HCT116 (cell line): ENCODE results near the gene CTNNA2. TPM values are rescaled to one million over a fixed set of nuclear protein-coding genes. Genes with fewer than 3 reads are reported as not detected.

Source experiments
- ATAC-seq: fragments of 200-7000 bp; cut with Tn5 transposase; 2 replicates; pipeline ENCODE4 v1.9.1; 2020; ENCODE audit warnings: mild to moderate bottlenecking, moderate library complexity
- BruUV-seq: library from RNA; stranded (reverse); fragments of 400-500 nt; replicated peaks from 2 replicates; lab custom pipeline; 2021; lab: Mats Ljungman, UMichigan
- CTCF ChIA-PET: fragments of 300-600 bp; sonication (Branson Sonifier 250); formaldehyde crosslinking; loops from one replicate; lab custom pipeline; 2021; ENCODE audit warnings: antibody characterized with exemption; lab: Charles Lee
- POLR2A ChIA-PET: fragments of 300-600, 350-600 bp; sonication (Branson Sonifier 250); formaldehyde crosslinking; loops from one replicate; lab custom pipeline; 2021; ENCODE audit warnings: antibody characterized with exemption; lab: Charles Lee
- RAD21 ChIA-PET, 2 experiments: fragments of 300-600 bp; sonication (Branson Sonifier 250); formaldehyde crosslinking; loops; one replicate each; lab custom pipeline; 2023; ENCODE audit warnings: low total read pairs in 2 of 2; ENCODE audit not compliant: uncharacterized antibody in 2 of 2, unreplicated experiment in 2 of 2, low non-redundant PET in 1 of 2; lab: Charles Lee
- DNase-seq: peaks from one replicate; pipeline ENCODE4 v3.0.0-alpha.2; 2010; ENCODE audit warnings: low read depth, low spot score
- H2AFZ ChIP-seq: fragments of 200-600 bp; shearing (Covaris generic), sonication (generic); 2 replicates; pipeline ENCODE4 v1.6.1; 2017; ENCODE audit warnings: low read depth, mixed run types, mixed read lengths, antibody characterized with exemption, low read length; ENCODE audit not compliant: poor library complexity, severe bottlenecking
- H3K27ac ChIP-seq: 2 replicates; pipeline ENCODE4 v1.5.1; 2012; ENCODE audit warnings: low read depth, low read length
- H3K27me3 ChIP-seq: fragments of 200-600 bp; sonication (generic); 2 replicates; pipeline ENCODE4 v1.6.1; 2016; ENCODE audit warnings: mixed run types, low read length, mixed read lengths; ENCODE audit not compliant: insufficient read depth
- H3K36me3 ChIP-seq, 2 experiments: fragments of 200-500 bp in 1 of 2; fragments of 200-600 bp in 1 of 2; sonication (Bioruptor generic) in 1 of 2; sonication (generic) in 1 of 2; 2 replicates each; pipeline versions ENCODE4 v1.5.1 to v1.6.1; 2014 to 2016; ENCODE audit warnings: low read length in 2 of 2, inconsistent platforms in 1 of 2, mixed read lengths in 1 of 2, mixed run types in 1 of 2; ENCODE audit not compliant: insufficient read depth in 2 of 2, control insufficient read depth in 1 of 2
- H3K4me1 ChIP-seq, 2 experiments: fragments of 200-600 bp in 1 of 2; sonication (generic) in 1 of 2; 2 replicates each; pipeline versions ENCODE4 v1.5.1 to v1.6.1; 2012 to 2017; ENCODE audit warnings: low read length in 2 of 2, inconsistent platforms in 1 of 2, mild to moderate bottlenecking in 1 of 2, mixed read lengths in 1 of 2, mixed run types in 1 of 2, moderate library complexity in 1 of 2; ENCODE audit not compliant: insufficient read depth in 2 of 2, control insufficient read depth in 1 of 2
- H3K4me2 ChIP-seq: fragments of 200-600 bp; sonication (generic); 2 replicates; pipeline ENCODE4 v1.6.1; 2017; ENCODE audit warnings: mixed run types, low read length, mixed read lengths
- H3K4me3 ChIP-seq, 2 experiments: fragments of 200-600 bp in 1 of 2; sonication (generic) in 1 of 2; replicated peaks in 1 of 2; 2 replicates each; pipeline ENCODE4 v1.5.1; 2011 to 2016; ENCODE audit warnings: low read length in 2 of 2, control low read depth in 1 of 2, low read depth in 1 of 2, mild to moderate bottlenecking in 1 of 2, mixed read lengths in 1 of 2, mixed run types in 1 of 2
- H3K79me2 ChIP-seq: fragments of 200-600 bp; sonication (generic); 2 replicates; pipeline ENCODE4 v1.6.1; 2017; ENCODE audit warnings: mild to moderate bottlenecking, mixed run types, low read length, moderate library complexity, mixed read lengths; ENCODE audit not compliant: insufficient read depth
- H3K9ac ChIP-seq: fragments of 200-600 bp; sonication (generic); 2 replicates; pipeline ENCODE4 v1.6.1; 2016; ENCODE audit warnings: low read length, mixed read lengths
- H3K9me2 ChIP-seq: fragments of 200-600 bp; sonication (generic), shearing (Covaris generic); 2 replicates; pipeline ENCODE4 v1.6.1; 2017; ENCODE audit warnings: mixed run types, mild to moderate bottlenecking, moderate library complexity; ENCODE audit not compliant: insufficient read depth
- H3K9me3 ChIP-seq, 2 experiments: fragments of 200-500 bp in 1 of 2; fragments of 200-600 bp in 1 of 2; sonication (Bioruptor generic) in 1 of 2; sonication (generic) in 1 of 2; 2 replicates each; pipeline ENCODE4 v1.6.1; 2014 to 2017; ENCODE audit warnings: low read length in 2 of 2, mixed read lengths in 2 of 2, inconsistent platforms in 1 of 2, low read depth in 1 of 2, mild to moderate bottlenecking in 1 of 2, mixed run types in 1 of 2, moderate library complexity in 1 of 2; ENCODE audit not compliant: control insufficient read depth in 1 of 2, insufficient read depth in 1 of 2
- H4K20me1 ChIP-seq: fragments of 200-600 bp; sonication (generic), shearing (Covaris generic); 2 replicates; pipeline ENCODE4 v1.6.1; 2017; ENCODE audit warnings: mixed run types, mild to moderate bottlenecking, moderate library complexity; ENCODE audit not compliant: insufficient read depth
- CBX3 ChIP-seq: IDR thresholded peaks from 2 replicates; pipeline ENCODE4 v1.6.1; 2012; ENCODE audit warnings: low read depth
- ELF1 ChIP-seq: IDR thresholded peaks from 2 replicates; pipeline ENCODE4 v1.6.1; 2012; ENCODE audit warnings: low read depth, borderline replicate concordance
- JUND ChIP-seq: IDR thresholded peaks from 2 replicates; pipeline ENCODE4 v1.6.1; 2012
- POLR2A ChIP-seq: IDR thresholded peaks from 2 replicates; pipeline ENCODE4 v1.7.0; 2011; ENCODE audit warnings: borderline replicate concordance; ENCODE audit not compliant: insufficient read depth, insufficient read length; ENCODE audit errors: extremely low read depth
- SP1 ChIP-seq: IDR thresholded peaks from 2 replicates; pipeline ENCODE4 v1.6.1; 2012; ENCODE audit warnings: low read depth
- SRF ChIP-seq: IDR thresholded peaks from 2 replicates; pipeline ENCODE4 v1.6.1; 2012; ENCODE audit warnings: low read depth
- TCF7L2 ChIP-seq: IDR thresholded peaks from 2 replicates; pipeline ENCODE4 v1.7.0; 2011; ENCODE audit warnings: borderline replicate concordance, inconsistent platforms; ENCODE audit not compliant: insufficient read depth, insufficient read length; ENCODE audit errors: extremely low read depth
- ZFX ChIP-seq: fragments of 450-650 bp; IDR thresholded peaks from 2 replicates; pipeline ENCODE4 v1.6.1; 2017
- intact Hi-C: fragments of 100-400 bp; cut with micrococcal nuclease; formaldehyde crosslinking; loops from 2 replicates; pipeline ENCODE4 v1.10.0; 2022
- total RNA-seq: library from RNA; stranded (reverse); gene quantifications from one replicate; pipeline ENCODE4 v1.2.1, GENCODE V29; 2021; ENCODE audit not compliant: unreplicated experiment
- TF ChIP-seq, protein P1 (sequence below): IDR thresholded peaks from 2 replicates; pipeline ENCODE4 v1.6.1; 2012; ENCODE audit warnings: low read depth
- TF ChIP-seq, protein P2 (sequence below): IDR thresholded peaks from 2 replicates; pipeline ENCODE4 v1.6.1; 2012

The CTNNA2 gene
- total RNA-seq, 1 experiment from 2014 or later = not detected

DNA sequence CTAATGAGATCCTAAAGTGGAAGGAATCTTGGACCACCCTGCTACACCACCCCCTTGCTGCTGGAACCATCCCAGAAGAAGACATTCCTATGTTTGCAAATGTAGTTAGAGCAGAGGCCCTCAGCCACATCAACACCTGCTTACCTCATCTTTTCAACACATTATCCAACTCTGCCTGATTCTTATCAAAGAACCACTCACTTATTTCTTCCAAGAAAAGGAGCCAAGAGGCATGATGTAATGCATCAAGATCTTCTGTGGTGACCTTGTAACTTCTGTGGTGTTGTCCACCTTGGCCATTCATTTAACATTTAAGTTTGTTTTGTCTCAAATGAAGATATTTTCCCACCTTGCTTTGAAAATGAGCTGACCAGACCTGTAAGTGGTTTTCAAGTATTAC, 338.1 kb downstream of the CTNNA2 start:
- ATAC-seq (no peak), DNase-seq (no peak)
- Histone ChIP-seq H3K9me3 (peaks cover 9 to 13% of the 10 kb centered on the region in 2 experiments; a peak in 2 of 4 replicates), H3K9ac (no peak overlapping the region), H3K4me1 (no peaks in the 10 kb centered on the region), H3K27me3 (no peaks in the 10 kb centered on the region), H3K27ac (no peak overlapping the region), H3K4me2 (no peak overlapping the region), H2AFZ (no peak overlapping the region), H3K9me2 (no peaks in the 10 kb centered on the region), H4K20me1 (no peaks in the 10 kb centered on the region), H3K4me3 (no peak overlapping the region), H3K79me2 (no peaks in the 10 kb centered on the region), H3K36me3 (no peaks in the 10 kb centered on the region)
- intact Hi-C loops = no loop called here
- CTCF ChIA-PET = no interaction called here
- no peak for TF ChIP-seq ZFX
- TF ChIP-seq, protein P1, sequence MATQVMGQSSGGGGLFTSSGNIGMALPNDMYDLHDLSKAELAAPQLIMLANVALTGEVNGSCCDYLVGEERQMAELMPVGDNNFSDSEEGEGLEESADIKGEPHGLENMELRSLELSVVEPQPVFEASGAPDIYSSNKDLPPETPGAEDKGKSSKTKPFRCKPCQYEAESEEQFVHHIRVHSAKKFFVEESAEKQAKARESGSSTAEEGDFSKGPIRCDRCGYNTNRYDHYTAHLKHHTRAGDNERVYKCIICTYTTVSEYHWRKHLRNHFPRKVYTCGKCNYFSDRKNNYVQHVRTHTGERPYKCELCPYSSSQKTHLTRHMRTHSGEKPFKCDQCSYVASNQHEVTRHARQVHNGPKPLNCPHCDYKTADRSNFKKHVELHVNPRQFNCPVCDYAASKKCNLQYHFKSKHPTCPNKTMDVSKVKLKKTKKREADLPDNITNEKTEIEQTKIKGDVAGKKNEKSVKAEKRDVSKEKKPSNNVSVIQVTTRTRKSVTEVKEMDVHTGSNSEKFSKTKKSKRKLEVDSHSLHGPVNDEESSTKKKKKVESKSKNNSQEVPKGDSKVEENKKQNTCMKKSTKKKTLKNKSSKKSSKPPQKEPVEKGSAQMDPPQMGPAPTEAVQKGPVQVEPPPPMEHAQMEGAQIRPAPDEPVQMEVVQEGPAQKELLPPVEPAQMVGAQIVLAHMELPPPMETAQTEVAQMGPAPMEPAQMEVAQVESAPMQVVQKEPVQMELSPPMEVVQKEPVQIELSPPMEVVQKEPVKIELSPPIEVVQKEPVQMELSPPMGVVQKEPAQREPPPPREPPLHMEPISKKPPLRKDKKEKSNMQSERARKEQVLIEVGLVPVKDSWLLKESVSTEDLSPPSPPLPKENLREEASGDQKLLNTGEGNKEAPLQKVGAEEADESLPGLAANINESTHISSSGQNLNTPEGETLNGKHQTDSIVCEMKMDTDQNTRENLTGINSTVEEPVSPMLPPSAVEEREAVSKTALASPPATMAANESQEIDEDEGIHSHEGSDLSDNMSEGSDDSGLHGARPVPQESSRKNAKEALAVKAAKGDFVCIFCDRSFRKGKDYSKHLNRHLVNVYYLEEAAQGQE = no peak
- no peak for TF ChIP-seq CBX3
- TF ChIP-seq, protein P2, sequence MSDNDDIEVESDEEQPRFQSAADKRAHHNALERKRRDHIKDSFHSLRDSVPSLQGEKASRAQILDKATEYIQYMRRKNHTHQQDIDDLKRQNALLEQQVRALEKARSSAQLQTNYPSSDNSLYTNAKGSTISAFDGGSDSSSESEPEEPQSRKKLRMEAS = no peak
- no peak for TF ChIP-seq JUND
- TF ChIP-seq SP1 = no peak
- TF ChIP-seq TCF7L2 = no peak
- TF ChIP-seq POLR2A = no peak
- TF ChIP-seq SRF = no peak
- TF ChIP-seq ELF1 = no peak
- BruUV-seq = no TSS peak
- POLR2A ChIA-PET = no interaction called here
- RAD21 ChIA-PET = no interaction called here
